HG03280 (cell line): ENCODE results near the gene SLC35A1.

ENCODE experiments used
- ATAC-seq: cut with Tn5 transposase; IDR thresholded peaks from one replicate; pipeline ENCODE4 v1.9.1; 2021; ENCODE audit warnings: mild to moderate bottlenecking, moderate library complexity; ENCODE audit not compliant: unreplicated experiment

SLC35A1 gene

GRCh38 chr6:87522686-87523085 lies 49.9 kb downstream of the SLC35A1 start:
- no peak for ATAC-seq

DNA sequence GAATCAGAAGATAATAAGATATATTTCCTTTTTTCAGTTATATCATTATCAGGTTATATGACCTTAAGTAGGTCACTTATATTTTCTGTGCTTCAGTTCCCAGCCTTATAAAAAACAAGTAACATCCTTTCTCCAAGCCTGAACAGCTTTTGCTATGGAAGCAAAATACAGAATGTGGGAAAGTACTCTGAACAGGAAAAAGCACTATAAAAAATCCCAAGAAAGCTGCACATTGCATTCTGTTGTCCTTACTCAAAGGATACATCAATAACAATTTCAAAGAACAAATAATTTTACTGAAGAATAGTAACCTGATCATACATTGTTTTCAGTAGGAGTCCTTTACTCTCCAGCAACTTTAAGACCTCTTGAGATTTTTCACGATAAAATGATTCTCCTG lies 56.4 kb downstream of the SLC35A1 start:
- ATAC-seq, result no peak

DNA sequence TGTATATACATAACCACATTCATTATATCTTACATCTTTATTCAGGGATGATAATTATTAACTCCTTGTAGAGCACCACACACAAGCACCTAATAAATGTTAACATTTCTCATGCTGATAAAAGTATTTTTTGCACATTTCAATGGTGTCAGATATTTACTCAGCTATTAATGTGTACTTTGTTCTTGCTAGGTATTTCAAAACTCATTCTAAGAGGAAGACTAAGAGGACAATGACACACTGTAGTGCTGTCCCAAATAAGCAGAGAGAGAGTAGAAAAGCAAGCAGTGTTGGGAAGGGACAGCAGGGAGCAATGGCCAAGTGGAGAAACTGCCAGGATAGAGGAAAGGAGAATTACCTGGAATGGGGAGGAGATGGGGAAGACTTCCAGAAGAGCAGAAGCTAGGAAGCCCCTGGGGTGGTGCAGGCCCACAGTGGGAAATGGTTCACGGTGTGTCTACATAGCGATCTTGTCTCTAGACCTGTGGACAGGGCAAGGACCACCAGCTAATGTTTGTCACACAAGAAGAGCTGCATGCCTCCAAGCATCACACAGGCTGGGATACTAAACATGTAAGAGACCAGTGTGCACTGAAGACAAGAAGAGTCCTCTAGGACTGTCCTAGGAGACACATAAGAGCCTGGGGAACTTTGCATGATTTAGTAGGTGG lies 61.7 kb downstream of the SLC35A1 start:
- no peak for ATAC-seq

DNA sequence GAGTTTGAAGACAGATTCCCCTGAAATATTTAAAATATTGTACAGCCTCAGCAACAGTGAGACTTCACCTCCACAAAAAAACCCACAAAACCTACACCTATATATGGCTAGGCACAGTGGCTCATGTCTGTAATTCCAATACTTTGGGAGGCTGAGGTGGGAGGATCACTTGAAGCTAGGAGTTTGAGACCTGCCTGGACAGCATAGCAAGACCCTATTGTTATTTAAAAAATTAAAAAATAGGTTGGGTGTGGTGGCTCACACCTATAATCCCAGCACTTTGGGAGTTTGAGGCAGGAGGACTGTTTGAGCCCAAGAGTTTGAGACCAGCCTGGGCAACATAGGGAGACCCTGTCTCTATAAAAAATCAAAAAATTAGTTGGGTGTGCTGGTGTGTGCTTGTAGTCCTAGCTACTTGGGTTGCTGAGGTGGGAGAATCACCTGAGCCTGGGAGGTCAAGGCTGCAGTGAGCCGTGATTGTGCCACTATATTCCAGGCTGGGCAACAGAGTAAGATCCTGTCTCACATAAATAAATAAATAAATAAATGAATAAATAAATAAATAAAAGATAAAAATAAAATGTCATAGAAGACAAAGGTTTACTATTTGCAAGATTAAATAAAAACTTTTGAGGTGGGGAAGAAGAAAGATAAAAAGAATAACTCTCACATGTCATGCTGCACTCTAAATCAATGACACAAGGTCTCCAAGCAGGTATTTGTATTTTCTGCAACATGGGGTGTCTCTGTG lies 65.9 kb downstream of the SLC35A1 start:
- ATAC-seq, result no peak

DNA sequence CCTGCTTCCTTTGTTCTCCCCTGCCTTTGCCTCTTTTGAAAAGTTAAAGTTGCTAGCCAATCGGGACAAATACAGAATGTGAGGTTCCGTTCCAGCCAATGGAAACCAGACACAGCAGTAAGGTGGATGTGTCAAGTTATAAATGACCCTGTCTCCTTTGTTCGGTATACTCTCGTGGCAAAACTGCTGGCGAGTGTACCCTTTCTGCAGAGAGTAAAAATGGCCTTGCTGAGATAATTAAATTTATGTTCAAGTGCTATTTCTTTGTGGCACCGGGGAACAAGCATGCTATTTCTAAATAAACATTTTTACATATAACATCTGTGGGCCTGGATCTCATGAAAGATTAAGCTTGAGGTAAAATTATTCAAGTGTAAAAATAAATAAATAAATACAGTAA lies 66.8 kb downstream of the SLC35A1 start:
- no peak for ATAC-seq

- ATAC-seq, result no peak
Measured at GRCh38 chr6:87540539-87540938, 67.8 kb downstream of the SLC35A1 start.

- ATAC-seq, result no peak
Measured at GRCh38 chr6:87541041-87541440, 68.3 kb downstream of the SLC35A1 start.

DNA sequence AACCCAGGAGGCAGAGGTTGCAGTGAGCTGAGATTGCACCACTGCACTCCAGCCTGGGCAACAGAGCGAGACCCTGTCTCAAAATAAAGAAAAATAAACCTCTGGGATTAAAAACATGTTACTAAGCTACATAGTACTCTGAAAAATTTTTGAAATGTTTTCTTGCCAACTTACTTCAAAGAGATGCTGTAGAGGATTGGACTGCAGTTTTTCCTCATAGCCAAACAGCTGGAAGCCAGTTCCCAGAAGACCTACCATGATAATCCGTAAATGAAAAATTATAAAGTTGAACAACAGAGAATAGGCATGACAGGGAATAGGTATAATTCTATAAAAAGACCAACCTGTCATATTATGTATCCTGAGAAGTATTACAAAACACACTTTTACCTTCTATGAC lies 69.0 kb downstream of the SLC35A1 start:
- ATAC-seq, result no peak

GRCh38 chr6:87543696-87544473 lies 71.1 kb downstream of the SLC35A1 start:
- no peak for ATAC-seq

DNA sequence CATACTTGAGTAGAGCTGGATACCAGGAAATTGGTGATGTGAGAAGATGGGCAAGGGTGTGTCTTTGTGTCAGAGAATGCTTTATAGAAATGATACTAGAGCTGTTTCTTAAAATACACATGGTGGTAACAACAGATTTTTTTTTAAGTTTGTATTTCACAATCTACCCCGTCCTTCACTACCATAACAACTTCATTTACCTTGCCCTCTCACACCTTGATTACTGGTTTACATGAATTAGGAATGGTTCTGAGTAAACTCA lies 71.6 kb downstream of the SLC35A1 start:
- no peak for ATAC-seq

DNA sequence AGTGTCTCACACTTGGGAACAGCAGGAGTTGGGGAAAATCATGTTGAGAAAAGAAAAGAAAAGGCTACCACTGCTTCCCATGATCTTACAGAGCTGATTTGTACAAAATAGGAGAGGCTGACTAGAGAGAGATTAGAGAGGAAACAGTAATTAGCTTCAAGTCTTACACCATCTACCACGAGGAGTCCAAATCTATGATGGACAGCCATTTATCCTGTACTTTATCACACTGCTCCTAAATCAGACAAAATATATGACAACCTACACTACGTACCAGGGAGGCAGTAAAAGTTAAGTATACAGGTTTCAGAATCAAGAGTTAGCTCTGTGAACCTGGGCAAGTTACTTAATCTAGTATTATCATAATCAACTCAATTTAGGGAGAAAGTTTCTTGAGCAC lies 79.0 kb downstream of the SLC35A1 start:
- no peak for ATAC-seq

- ATAC-seq, result no peak
Measured at GRCh38 chr6:87553159-87553765, 80.5 kb downstream of the SLC35A1 start.

DNA sequence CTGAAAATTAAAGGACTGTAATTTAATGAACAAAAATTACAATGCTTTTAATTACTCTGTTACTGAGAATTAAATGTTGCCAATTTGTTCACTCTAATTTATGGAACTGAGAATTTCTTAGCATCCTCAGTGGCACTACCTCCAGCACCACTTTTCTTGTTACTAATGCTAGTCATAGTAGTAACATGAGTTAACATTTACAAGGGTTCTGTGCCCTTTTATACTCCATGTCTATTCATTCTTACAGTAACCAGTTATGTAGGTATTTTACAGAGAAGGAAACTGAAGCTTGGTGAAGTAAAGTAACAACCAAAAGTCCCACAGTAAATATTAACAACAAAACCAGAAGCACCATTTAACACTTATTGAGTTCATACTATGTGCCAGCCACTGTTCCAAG lies 82.7 kb downstream of the SLC35A1 start:
- ATAC-seq, result no peak

DNA sequence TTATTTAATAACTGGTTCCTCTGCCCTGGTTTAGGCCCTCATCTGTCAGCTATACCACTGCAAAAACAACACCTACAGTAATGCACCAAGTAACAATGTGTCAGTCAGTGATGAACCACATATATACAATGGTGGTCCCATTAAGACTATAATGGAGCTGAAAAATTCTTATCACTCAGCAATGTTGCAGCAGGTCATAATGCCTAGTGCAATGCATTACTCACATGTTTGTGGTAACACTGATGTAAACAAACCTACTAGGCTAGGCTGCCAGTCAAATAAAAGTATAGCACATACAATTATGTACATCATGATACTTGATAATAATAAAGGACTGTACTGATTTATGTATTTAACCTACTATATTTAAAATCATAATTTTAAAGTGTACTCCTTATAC lies 85.7 kb downstream of the SLC35A1 start:
- ATAC-seq, result no peak

DNA sequence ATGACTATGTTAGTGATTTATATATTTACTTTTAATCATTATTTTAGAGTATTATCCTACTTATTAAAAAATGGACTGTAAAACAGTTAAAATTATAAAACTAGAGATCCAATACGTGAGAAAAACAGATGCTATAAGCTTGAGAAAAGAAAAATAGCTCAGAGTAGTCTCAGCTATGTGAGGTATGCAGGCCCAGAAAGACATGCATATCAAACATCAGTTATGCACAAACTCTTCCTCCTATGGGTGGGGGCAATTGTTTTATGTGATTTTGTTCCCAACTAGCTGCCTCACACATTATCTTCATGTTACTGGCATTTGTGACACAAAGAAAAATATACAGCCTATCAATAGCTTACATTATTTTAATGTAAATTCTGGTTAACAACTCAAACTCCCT lies 88.2 kb downstream of the SLC35A1 start:
- ATAC-seq, result no peak
